ENCODE measurements around the gene KRT6B.
"Not testable (repeated sequence)": the region's sequence is repeated elsewhere in the genome, so short reads cannot be mapped to it uniquely, and the experiment has no call there.

KRT6B gene

GRCh38 chr12:52454411-52455201 lies 2.7 kb upstream of the KRT6B start:
- H3K27ac ChIP-seq (replicated peaks): no peak overlapping the region
- peaks cover 4% of the 10 kb centered on the region for H3K27me3 ChIP-seq (ENCODE audit: insufficient read depth, poor library complexity, severe bottlenecking)
- no peak for TF ChIP-seq GABPA (IDR thresholded peaks at IDR 0.05; ENCODE audit: low read depth)
- no peak for TF ChIP-seq REST (IDR thresholded peaks at IDR 0.05; ENCODE audit: insufficient replicate concordance, low read depth)
- no peak for TF ChIP-seq SPI1 (IDR thresholded peaks at IDR 0.05; ENCODE audit: borderline replicate concordance, low read depth)
- TF ChIP-seq CTCF (IDR thresholded peaks at IDR 0.05; ENCODE audit: insufficient read depth, low read length): no peak
- no peak for TF ChIP-seq POLR2AphosphoS5 (IDR thresholded peaks at IDR 0.05; ENCODE audit: low read depth)
- H3K4me3 ChIP-seq (replicated peaks; ENCODE audit: insufficient read depth, low read length): no peak overlapping the region
- no peak for DNase-seq (ENCODE audit: low read depth in 1 of 2, low spot score in 1 of 2)

- Histone ChIP-seq H3K4me3 (replicated peaks; ENCODE audit: insufficient read depth, low read length) (no peak overlapping the region), H3K27me3 (ENCODE audit: insufficient read depth, poor library complexity, severe bottlenecking) (peaks cover 4% of the 10 kb centered on the region), H3K27ac (replicated peaks) (no peak overlapping the region)
- TF ChIP-seq GABPA (IDR thresholded peaks at IDR 0.05; ENCODE audit: low read depth) (no peak), CTCF (IDR thresholded peaks at IDR 0.05; ENCODE audit: insufficient read depth, low read length) (no peak), POLR2AphosphoS5 (IDR thresholded peaks at IDR 0.05; ENCODE audit: low read depth) (no peak), REST (IDR thresholded peaks at IDR 0.05; ENCODE audit: insufficient replicate concordance, low read depth) (no peak), SPI1 (IDR thresholded peaks at IDR 0.05; ENCODE audit: borderline replicate concordance, low read depth) (no peak)
- DNase-seq (ENCODE audit: low read depth in 1 of 2, low spot score in 1 of 2): no peak
Observed at GRCh38 chr12:52448228-52448627, 3.7 kb downstream of the KRT6B start.

GRCh38 chr12:52447196-52447595 lies 4.8 kb downstream of the KRT6B start:
- not testable (repeated sequence) for DNase-seq (ENCODE audit: low read depth in 1 of 2, low spot score in 1 of 2); H3K4me3 ChIP-seq (replicated peaks; ENCODE audit: insufficient read depth, low read length); H3K27ac ChIP-seq (replicated peaks); H3K27me3 ChIP-seq (ENCODE audit: insufficient read depth, poor library complexity, severe bottlenecking)

- Histone ChIP-seq H3K27me3 (ENCODE audit: insufficient read depth, poor library complexity, severe bottlenecking) (peaks cover 4% of the 10 kb centered on the region), H3K27ac (replicated peaks) (no peak overlapping the region), H3K4me3 (replicated peaks; ENCODE audit: insufficient read depth, low read length) (no peak overlapping the region)
- DNase-seq (ENCODE audit: low read depth in 1 of 2, low spot score in 1 of 2): no peak
- TF ChIP-seq POLR2AphosphoS5 (IDR thresholded peaks at IDR 0.05; ENCODE audit: low read depth): no peak
- no peak for TF ChIP-seq REST (IDR thresholded peaks at IDR 0.05; ENCODE audit: insufficient replicate concordance, low read depth)
- no peak for TF ChIP-seq CTCF (IDR thresholded peaks at IDR 0.05; ENCODE audit: insufficient read depth, low read length)
- TF ChIP-seq GABPA (IDR thresholded peaks at IDR 0.05; ENCODE audit: low read depth): no peak
- no peak for TF ChIP-seq SPI1 (IDR thresholded peaks at IDR 0.05; ENCODE audit: borderline replicate concordance, low read depth)
Observed at GRCh38 chr12:52446367-52447045, 5.4 kb downstream of the KRT6B start.

Data from HL-60 (cell line).